ENCODE measurements around the gene BAIAP2L2. TPM values are rescaled to one million over a fixed set of nuclear protein-coding genes. Genes with fewer than 3 reads are reported as not detected.

BAIAP2L2 gene
- total and polyA plus RNA-seq, 7 donors: 0.16 to 48.7 (median 0.71) TPM

DNA sequence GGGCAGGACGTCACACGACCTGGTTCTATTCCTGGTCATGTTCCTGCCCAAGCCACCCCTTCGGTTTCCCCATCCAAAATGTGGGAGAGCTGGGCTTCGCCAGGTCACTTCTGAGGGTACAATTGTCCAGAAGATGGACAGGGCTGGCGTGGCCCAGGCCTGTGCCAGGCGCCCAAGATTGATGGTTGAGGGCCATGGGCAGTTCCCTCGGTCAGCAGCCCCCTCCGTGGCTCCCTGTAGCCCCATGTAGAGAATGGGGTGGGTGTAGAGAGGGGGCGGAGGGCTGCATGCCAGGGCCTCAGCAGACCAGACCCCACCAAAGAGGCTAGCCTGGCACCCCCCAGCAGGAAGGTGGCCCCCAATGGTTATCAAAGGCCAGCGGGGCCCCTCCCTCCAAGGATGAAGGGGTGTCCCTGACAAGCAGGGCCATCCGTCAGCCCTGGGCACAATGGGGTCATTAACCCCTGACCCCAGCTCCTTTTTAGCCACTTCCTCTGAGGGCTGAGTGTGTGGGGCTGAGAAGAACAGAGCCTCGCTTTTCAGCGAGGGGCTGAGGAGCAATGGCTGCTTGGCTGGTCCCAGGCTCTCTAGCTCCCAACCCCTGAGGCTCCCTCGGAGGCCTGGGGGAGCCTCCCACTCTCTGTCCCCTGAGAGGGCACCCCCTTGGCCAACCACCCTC is 64.3 kb downstream of the BAIAP2L2 start:
- no peak for TF ChIP-seq POLR2AphosphoS5 (IDR thresholded peaks at IDR 0.05)
- TF ChIP-seq POLR2A (IDR thresholded peaks at IDR 0.05): no peak
- no peak overlapping the region for H3K4me3 ChIP-seq
- no peaks in the 10 kb centered on the region for H3K4me1 ChIP-seq
- no peaks in the 10 kb centered on the region for H3K27me3 ChIP-seq
- peak overlapping the region in 3 of 4 donors; percentile 10 to 22 (median 17) for H3K27ac ChIP-seq
- no peak for DNase-seq
- intact Hi-C loops (cut with DNase I): no loop called here
- no peaks in the 10 kb centered on the region for H3K36me3 ChIP-seq
- 81 to 84% methylated on average over 14 of the region's 14 CpGs for WGBS, 2 donors
- H3K9me3 ChIP-seq: no peaks in the 10 kb centered on the region

DNA sequence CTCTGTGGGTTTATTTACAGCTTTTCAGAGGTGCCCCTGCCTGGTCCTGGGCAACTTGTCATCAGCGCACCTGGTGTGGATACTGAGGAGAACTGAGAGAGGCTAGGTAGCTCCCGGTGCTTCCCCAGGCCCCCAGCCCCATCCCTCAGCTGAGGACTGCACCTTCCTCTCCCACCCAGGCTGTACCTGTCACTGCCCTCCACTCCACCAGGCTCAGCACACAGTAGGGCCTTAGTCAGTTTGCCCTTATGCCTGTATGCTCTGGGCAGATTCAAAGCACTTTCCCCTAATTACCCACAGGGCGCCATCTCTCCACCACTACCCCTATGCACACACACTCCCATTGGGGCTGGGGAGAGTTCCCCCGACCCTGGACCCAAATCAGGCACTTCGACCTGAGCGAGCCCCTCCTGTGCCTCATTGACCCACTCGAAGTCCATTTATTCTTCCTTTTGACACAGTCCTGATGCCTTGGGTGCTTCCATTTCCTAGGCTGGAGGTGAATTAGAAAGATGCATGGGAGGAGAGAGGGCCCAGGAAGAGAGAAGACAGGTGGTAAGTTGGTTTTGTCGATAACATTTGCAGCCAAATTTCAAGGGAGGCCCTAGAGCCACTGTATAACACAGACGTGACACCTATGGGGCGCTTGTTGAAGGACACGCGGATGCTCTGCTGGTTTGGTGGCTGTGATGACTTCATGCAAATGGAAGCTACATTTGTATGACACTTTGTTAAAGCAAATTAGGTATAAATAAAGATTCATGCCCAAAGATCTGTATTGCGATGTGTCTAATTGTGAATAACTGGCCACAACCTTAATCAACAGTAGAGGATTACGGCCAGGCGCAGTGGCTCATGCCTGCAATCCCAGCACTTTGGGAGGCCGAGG is 67.1 kb downstream of the BAIAP2L2 start:
- H3K27me3 ChIP-seq: no peaks in the 10 kb centered on the region
- H3K27ac ChIP-seq: peak overlapping the region in 1 of 4 donors; percentile 17
- H3K4me1 ChIP-seq: peaks cover 0 to 5% (median 0%) of the 10 kb centered on the region in 4 donors
- 90 to 94% methylated on average over 16 of the region's 16 CpGs for WGBS, 2 donors
- H3K4me3 ChIP-seq: no peak overlapping the region
- H3K9me3 ChIP-seq: no peaks in the 10 kb centered on the region
- intact Hi-C loops (cut with DNase I): no loop called here
- no peak for DNase-seq
- TF ChIP-seq, protein P1, sequence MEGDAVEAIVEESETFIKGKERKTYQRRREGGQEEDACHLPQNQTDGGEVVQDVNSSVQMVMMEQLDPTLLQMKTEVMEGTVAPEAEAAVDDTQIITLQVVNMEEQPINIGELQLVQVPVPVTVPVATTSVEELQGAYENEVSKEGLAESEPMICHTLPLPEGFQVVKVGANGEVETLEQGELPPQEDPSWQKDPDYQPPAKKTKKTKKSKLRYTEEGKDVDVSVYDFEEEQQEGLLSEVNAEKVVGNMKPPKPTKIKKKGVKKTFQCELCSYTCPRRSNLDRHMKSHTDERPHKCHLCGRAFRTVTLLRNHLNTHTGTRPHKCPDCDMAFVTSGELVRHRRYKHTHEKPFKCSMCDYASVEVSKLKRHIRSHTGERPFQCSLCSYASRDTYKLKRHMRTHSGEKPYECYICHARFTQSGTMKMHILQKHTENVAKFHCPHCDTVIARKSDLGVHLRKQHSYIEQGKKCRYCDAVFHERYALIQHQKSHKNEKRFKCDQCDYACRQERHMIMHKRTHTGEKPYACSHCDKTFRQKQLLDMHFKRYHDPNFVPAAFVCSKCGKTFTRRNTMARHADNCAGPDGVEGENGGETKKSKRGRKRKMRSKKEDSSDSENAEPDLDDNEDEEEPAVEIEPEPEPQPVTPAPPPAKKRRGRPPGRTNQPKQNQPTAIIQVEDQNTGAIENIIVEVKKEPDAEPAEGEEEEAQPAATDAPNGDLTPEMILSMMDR (IDR thresholded peaks at IDR 0.05): no peak
- no peak for TF ChIP-seq POLR2AphosphoS5 (IDR thresholded peaks at IDR 0.05)
- no peak for TF ChIP-seq EP300 (IDR thresholded peaks at IDR 0.05)
- no peak for TF ChIP-seq POLR2A (IDR thresholded peaks at IDR 0.05)
- no peaks in the 10 kb centered on the region for H3K36me3 ChIP-seq

DNA sequence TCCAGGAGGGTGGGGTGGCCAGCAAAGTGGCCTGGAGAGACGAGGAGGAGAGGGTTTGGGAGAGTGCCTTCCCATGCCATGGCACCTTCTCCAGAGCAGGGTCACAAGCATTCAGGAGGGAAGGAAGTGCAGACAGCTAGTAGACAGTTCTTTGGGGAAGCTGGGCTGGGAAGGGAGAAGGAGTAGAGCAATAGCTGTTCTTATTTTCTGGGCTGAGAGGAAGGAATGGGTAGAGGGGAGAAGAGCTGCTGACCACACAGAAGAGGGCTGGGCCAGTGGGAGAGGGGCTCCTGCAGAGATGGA is 68.0 kb downstream of the BAIAP2L2 start:
- no peak for DNase-seq
- no peaks in the 10 kb centered on the region for H3K9me3 ChIP-seq
- H3K27ac ChIP-seq: peak overlapping the region in 3 of 4 donors; percentile 14 to 35 (median 17)
- 48 to 70% methylated on average over 1 of the region's 1 CpG for WGBS, 2 donors
- no peaks in the 10 kb centered on the region for H3K36me3 ChIP-seq
- H3K4me3 ChIP-seq: no peak overlapping the region
- intact Hi-C loops (cut with DNase I): no loop called here
- peaks cover 0 to 5% (median 0%) of the 10 kb centered on the region in 4 donors for H3K4me1 ChIP-seq
- no peak for TF ChIP-seq EP300 (IDR thresholded peaks at IDR 0.05)
- TF ChIP-seq, protein P1 (IDR thresholded peaks at IDR 0.05): no peak
- no peak for TF ChIP-seq POLR2AphosphoS5 (IDR thresholded peaks at IDR 0.05)
- no peak for TF ChIP-seq POLR2A (IDR thresholded peaks at IDR 0.05)
- no peaks in the 10 kb centered on the region for H3K27me3 ChIP-seq

DNA sequence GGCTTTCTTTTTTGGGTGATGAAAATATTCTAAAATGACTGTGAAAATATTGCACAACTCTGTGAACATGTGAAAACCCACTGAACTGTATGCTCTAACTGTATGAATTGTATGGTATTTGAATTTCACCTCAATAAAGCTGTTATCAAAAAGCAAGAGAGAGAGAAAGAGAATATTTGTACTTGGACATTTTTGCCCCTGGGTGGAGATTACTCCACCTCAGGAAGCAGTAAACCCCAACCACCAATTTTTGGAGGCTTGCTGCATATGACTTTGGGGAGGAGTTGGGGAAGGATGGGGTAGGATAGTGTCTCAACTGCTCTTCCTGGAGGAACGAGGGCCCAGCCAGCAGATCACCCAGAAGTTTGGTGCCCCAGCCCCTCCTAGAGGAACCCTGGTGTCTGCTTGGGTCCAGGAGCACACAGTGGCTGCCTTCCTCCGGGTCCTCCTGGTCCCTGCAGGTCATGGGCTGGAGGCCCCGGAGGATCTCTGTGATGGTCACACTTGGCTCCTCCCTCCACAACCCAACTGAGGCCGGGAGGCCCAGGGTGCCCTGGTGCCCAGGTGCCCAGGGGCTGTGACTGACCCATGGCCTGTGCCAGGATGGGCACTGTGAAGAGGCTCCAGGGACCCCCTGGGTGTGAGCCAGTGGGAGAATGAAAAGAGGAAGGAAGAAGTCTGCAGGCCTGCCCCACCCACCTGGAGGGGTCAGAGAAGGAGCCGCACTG is 68.6 kb downstream of the BAIAP2L2 start:
- Histone ChIP-seq H3K27ac (peak overlapping the region in 3 of 4 donors; percentile 14 to 35 (median 17)), H3K4me3 (no peak overlapping the region), H3K4me1 (peaks cover 0 to 5% (median 0%) of the 10 kb centered on the region in 4 donors), H3K9me3 (no peaks in the 10 kb centered on the region), H3K36me3 (no peaks in the 10 kb centered on the region), H3K27me3 (no peaks in the 10 kb centered on the region)
- no peak for DNase-seq
- TF ChIP-seq POLR2A (IDR thresholded peaks at IDR 0.05) (no peak), POLR2AphosphoS5 (IDR thresholded peaks at IDR 0.05) (no peak), EP300 (IDR thresholded peaks at IDR 0.05) (no peak)
- TF ChIP-seq, protein P1 (IDR thresholded peaks at IDR 0.05): no peak
- 58 to 74% methylated on average over 5 of the region's 5 CpGs for WGBS, 2 donors
- intact Hi-C loops (cut with DNase I): no loop called here
